Spleen (tissue), 11 donors: ENCODE results near the gene GRID2. TPM values are rescaled to one million over a fixed set of nuclear protein-coding genes. Genes with fewer than 3 reads are reported as not detected.

Experiments used
- DNase-seq: peaks from one replicate; pipeline ENCODE4 v3.0.0-alpha.2; 2020
- H3K27ac ChIP-seq, 8 donors: fragments of 200-600 bp; sonication (generic) in 7 of 8; 1 replicate in 4 of 8; 2 replicates in 4 of 8; pipeline versions ENCODE4 v1.5.0 to v1.8.0; 2016 to 2021; ENCODE audit warnings: inconsistent platforms in 4 of 8, mild to moderate bottlenecking in 4 of 8, moderate library complexity in 1 of 8
- H3K27me3 ChIP-seq, 7 donors: fragments of 200-600 bp; sonication (generic) in 6 of 7; replicated peaks in 1 of 7; 1 replicate in 4 of 7; 2 replicates in 3 of 7; pipeline versions ENCODE4 v1.5.0 to v1.8.0; 2016 to 2021; ENCODE audit warnings: inconsistent platforms in 3 of 7, mild to moderate bottlenecking in 1 of 7
- H3K36me3 ChIP-seq, 6 donors: fragments of 200-600 bp; sonication (generic) in 5 of 6; 1 replicate in 4 of 6; 2 replicates in 2 of 6; pipeline versions ENCODE4 v1.5.0 to v1.8.0; 2016 to 2021; ENCODE audit warnings: inconsistent platforms in 2 of 6
- H3K4me1 ChIP-seq, 6 donors: fragments of 200-600 bp; sonication (generic) in 5 of 6; 1 replicate in 3 of 6; 2 replicates in 3 of 6; pipeline versions ENCODE4 v1.5.0 to v1.8.0; 2016 to 2021; ENCODE audit warnings: inconsistent platforms in 3 of 6
- H3K4me3 ChIP-seq, 8 donors: fragments of 200-600 bp; sonication (generic) in 7 of 8; 1 replicate in 4 of 8; 2 replicates in 4 of 8; pipeline versions ENCODE4 v1.5.0 to v1.8.0; 2016 to 2021; ENCODE audit warnings: inconsistent platforms in 4 of 8, mild to moderate bottlenecking in 4 of 8, moderate library complexity in 2 of 8
- H3K9me3 ChIP-seq, 8 donors: fragments of 200-600 bp; sonication (generic) in 7 of 8; 1 replicate in 4 of 8; 2 replicates in 4 of 8; pipeline versions ENCODE4 v1.5.0 to v1.8.0; 2016 to 2021; ENCODE audit warnings: inconsistent platforms in 4 of 8
- POLR2A ChIP-seq, 3 donors: fragments of 450-650 bp; IDR thresholded peaks; one replicate each; pipeline ENCODE4 v1.5.1; 2017; ENCODE audit warnings: antibody characterized with exemption in 3 of 3, mild to moderate bottlenecking in 1 of 3
- POLR2AphosphoS5 ChIP-seq, 3 donors: sonication (generic); formaldehyde crosslinking; IDR thresholded peaks; one replicate each; pipeline ENCODE4 v1.5.1; 2017; ENCODE audit warnings: antibody characterized with exemption in 3 of 3
- WGBS, 5 donors: extraction: QIAGEN DNeasy Blood & Tissue Kit in 3 of 5; methylation state at CpG; one replicate each; pipeline versions ENCODE4 v1.1.5 to v1.1.7; 2013 to 2018; 5-methylcytosine and 5-hydroxymethylcytosine counted together
- intact Hi-C: fragments of 100-400 bp; cut with DNase I; formaldehyde crosslinking; loops from one replicate; pipeline ENCODE4 v1.15.0; 2023; ENCODE audit warnings: low total_unique reads
- polyA plus RNA-seq, 3 donors: library from polyadenylated mRNA; stranded (reverse); fragments of 200-250 nt; gene quantifications; one replicate each; pipeline ENCODE4 v1.2.1, GENCODE V29; 2013
- total RNA-seq, 7 donors: library from RNA; depleted of rRNA in 3 of 7; stranded (reverse); fragments of >200 nt in 3 of 7; fragmentation: NEBNext Ultra II Directional in 4 of 7; extraction: Animal tissue kit (Norgen Biotek cat#: 25700) in 4 of 7; gene quantifications; one replicate each; pipeline versions ENCODE4 v1.1.0 to v1.2.1, GENCODE V29; 2016 to 2021
- TF ChIP-seq, protein P1 (sequence below), 11 experiments: fragments of 200-600 bp in 7 of 11; fragments of 450-650 bp in 4 of 11; sonication (generic) in 4 of 11; IDR thresholded peaks in 8 of 11; conservative IDR thresholded peaks in 3 of 11; 1 replicate in 7 of 11; 2 replicates in 4 of 11; pipeline versions ENCODE4 v1.4.0 to v1.8.0; 2016 to 2021; ENCODE audit warnings: antibody characterized with exemption in 11 of 11, inconsistent platforms in 4 of 11, mild to moderate bottlenecking in 1 of 11
- donor health status: healthy with polysubstance abuse.
- donor health status: DM: no; HTN: no; CAD: no; lungs with moderate emphysema.
- donor health status: DM: no; HTN: no; CAD: no.
- donor health status: Bipolar disorder and iron deficiency.
- donor health status: healthy.
- donor health status: DM: no; HTN: no; CAD: no.
- donor health status: DM: yes; HTN: yes; CAD: no.

GRID2 gene
- total and polyA plus RNA-seq, 10 donors, result 0.03 to 0.92 (median 0.22) TPM; not detected in 4

DNA sequence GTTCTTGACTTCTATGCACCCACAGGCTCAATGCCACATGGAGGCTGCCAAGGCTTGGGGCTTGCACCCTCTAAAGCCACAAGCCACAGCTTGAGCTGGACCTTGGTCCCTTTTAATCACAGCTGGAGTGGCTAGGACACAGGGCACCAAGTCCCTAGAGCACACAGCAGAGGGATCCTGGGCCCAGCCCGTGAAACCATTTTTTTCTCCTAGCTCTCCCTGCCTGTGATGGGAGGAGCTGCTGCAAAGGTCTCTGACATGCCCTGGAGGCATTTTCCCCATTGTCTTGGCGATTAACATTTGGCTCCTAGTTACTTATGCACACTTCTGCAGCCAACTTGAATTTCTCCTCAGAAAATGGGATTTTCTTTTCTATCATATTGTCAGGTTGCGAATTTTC, 410.9 kb downstream of the GRID2 start:
- Histone ChIP-seq H3K4me3 (no peak overlapping the region), H3K9me3 (peaks cover 0 to 13% (median 0%) of the 10 kb centered on the region in 8 donors), H3K27ac (no peak overlapping the region), H3K36me3 (no peaks in the 10 kb centered on the region), H3K27me3 (no peaks in the 10 kb centered on the region), H3K4me1 (no peaks in the 10 kb centered on the region)
- TF ChIP-seq, protein P1, sequence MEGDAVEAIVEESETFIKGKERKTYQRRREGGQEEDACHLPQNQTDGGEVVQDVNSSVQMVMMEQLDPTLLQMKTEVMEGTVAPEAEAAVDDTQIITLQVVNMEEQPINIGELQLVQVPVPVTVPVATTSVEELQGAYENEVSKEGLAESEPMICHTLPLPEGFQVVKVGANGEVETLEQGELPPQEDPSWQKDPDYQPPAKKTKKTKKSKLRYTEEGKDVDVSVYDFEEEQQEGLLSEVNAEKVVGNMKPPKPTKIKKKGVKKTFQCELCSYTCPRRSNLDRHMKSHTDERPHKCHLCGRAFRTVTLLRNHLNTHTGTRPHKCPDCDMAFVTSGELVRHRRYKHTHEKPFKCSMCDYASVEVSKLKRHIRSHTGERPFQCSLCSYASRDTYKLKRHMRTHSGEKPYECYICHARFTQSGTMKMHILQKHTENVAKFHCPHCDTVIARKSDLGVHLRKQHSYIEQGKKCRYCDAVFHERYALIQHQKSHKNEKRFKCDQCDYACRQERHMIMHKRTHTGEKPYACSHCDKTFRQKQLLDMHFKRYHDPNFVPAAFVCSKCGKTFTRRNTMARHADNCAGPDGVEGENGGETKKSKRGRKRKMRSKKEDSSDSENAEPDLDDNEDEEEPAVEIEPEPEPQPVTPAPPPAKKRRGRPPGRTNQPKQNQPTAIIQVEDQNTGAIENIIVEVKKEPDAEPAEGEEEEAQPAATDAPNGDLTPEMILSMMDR (IDR thresholded peaks at IDR 0.05 in 8 of 11, conservative IDR thresholded peaks at IDR 0.05 in 3 of 11), result no peak
- TF ChIP-seq POLR2AphosphoS5 (IDR thresholded peaks at IDR 0.05) (no peak), POLR2A (IDR thresholded peaks at IDR 0.05) (no peak)
- DNase-seq, result no peak
- intact Hi-C loops, result no loop called here
- WGBS, 5 donors, result 82 to 87% (median 83%) methylated on average over 3 of the region's 3 CpGs

DNA sequence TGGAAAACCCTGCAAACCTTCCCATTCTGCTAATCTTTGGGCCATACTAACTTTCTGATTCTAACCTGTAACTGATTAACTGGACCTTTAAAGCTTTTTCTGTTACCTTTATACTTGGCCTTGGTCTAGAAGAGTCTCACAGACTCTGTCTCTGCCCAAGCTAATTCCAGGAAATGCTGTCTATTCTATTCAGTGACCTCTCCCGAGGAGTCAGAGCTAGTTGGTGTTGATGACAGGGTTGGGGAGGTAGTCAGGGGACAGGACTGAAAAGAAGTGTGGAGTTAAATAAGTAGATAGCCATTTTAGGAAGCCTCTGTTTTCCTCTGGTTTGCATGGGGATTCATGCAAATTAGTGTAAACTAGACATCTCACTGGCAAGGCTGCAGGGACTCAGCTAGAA, 429.5 kb downstream of the GRID2 start:
- H3K27ac ChIP-seq, result no peak overlapping the region
- no peak overlapping the region for H3K4me3 ChIP-seq
- no peaks in the 10 kb centered on the region for H3K36me3 ChIP-seq
- 29 to 60% (median 46%) methylated on average over 1 of the region's 1 CpG for WGBS, 5 donors
- no peaks in the 10 kb centered on the region for H3K9me3 ChIP-seq
- intact Hi-C loops, result no loop called here
- no peaks in the 10 kb centered on the region for H3K27me3 ChIP-seq
- no peak for DNase-seq
- TF ChIP-seq, protein P1 (IDR thresholded peaks at IDR 0.05 in 8 of 11, conservative IDR thresholded peaks at IDR 0.05 in 3 of 11), result no peak
- TF ChIP-seq POLR2AphosphoS5 (IDR thresholded peaks at IDR 0.05), result no peak
- TF ChIP-seq POLR2A (IDR thresholded peaks at IDR 0.05), result no peak
- H3K4me1 ChIP-seq, result no peaks in the 10 kb centered on the region

DNA sequence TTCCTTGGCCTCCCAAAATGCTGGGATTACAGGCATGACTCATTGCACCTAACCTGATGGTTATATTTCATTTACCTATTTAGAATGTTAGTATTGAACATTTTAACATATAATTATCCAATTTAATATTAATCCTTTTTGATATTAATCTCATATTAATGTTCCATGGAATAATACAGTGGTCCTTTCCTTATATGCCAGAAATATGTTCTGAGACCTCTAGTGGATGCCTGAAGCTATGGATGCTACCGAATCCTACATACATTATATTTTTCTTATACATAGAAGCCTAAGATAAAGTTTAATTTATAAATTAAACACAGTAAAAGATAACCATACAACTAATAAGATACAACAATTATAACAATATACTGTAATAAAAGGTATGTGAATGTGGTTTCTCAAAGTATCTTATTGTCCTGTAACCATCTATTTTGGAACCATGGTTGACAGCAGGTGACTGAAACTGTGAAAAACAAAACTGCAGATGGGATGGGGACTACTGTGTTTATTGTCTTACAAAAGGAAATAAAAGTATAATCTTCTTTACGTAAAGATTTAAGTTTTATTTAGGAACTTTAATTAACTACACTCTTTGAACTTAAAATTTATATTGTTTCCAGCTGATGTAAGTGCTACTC, 431.4 kb downstream of the GRID2 start:
- DNase-seq, result no peak
- 81 to 94% (median 89%) methylated on average over 2 of the region's 2 CpGs for WGBS, 5 donors
- H3K4me3 ChIP-seq, result no peak overlapping the region
- H3K9me3 ChIP-seq, result no peaks in the 10 kb centered on the region
- H3K27me3 ChIP-seq, result no peaks in the 10 kb centered on the region
- no peak overlapping the region for H3K27ac ChIP-seq
- TF ChIP-seq POLR2A (IDR thresholded peaks at IDR 0.05) (no peak), POLR2AphosphoS5 (IDR thresholded peaks at IDR 0.05) (no peak)
- TF ChIP-seq, protein P1 (IDR thresholded peaks at IDR 0.05 in 8 of 11, conservative IDR thresholded peaks at IDR 0.05 in 3 of 11), result no peak
- intact Hi-C loops, result no loop called here
- H3K4me1 ChIP-seq, result no peaks in the 10 kb centered on the region
- H3K36me3 ChIP-seq, result no peaks in the 10 kb centered on the region

DNA sequence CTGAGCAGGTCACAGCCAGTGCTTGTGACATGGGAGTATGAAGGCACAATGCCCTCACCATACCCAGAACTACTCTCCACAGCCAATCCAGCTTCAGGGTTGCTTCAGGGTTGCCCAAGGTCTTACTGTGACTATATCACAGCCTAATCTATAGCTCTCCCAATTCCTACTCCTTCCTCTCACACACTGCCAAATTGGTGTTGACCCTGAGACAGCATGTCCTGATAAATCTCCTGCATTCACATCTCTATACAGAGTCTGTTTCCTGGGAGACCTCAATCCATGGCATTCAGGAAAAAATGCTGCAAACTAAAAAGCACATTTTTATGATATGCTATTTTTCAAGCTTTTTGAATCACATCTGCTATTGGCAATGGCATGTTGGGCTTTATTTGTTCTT, 456.7 kb downstream of the GRID2 start:
- TF ChIP-seq POLR2AphosphoS5 (IDR thresholded peaks at IDR 0.05), result no peak
- no peak for TF ChIP-seq POLR2A (IDR thresholded peaks at IDR 0.05)
- TF ChIP-seq, protein P1 (IDR thresholded peaks at IDR 0.05 in 8 of 11, conservative IDR thresholded peaks at IDR 0.05 in 3 of 11), result no peak
- Histone ChIP-seq H3K9me3 (no peaks in the 10 kb centered on the region), H3K4me1 (no peaks in the 10 kb centered on the region), H3K27ac (no peak overlapping the region), H3K27me3 (no peaks in the 10 kb centered on the region), H3K36me3 (no peaks in the 10 kb centered on the region), H3K4me3 (no peak overlapping the region)
- no peak for DNase-seq
- intact Hi-C loops, result no loop called here
